Fibroblast of lung (primary cell): ENCODE data around the gene ALDH1A2.

Experiments used
- CTCF ChIP-seq, 2 donors: IDR thresholded peaks in 1 of 2; conservative IDR thresholded peaks in 1 of 2; 1 replicate in 1 of 2; 2 replicates in 1 of 2; pipeline ENCODE4 v1.5.1; 2011 to 2012; ENCODE audit warnings: low read length in 2 of 2, control low read depth in 1 of 2, inconsistent platforms in 1 of 2, low read depth in 1 of 2, mild to moderate bottlenecking in 1 of 2
- EZH2 ChIP-seq: IDR thresholded peaks from 2 replicates; pipeline ENCODE4 v1.5.1; 2012; ENCODE audit warnings: low read length, control low read depth, mild to moderate bottlenecking; ENCODE audit errors: missing control alignments

GRCh38 chr15:58026051-58026450 is 39.5 kb downstream of the ALDH1A2 start:
- TF ChIP-seq CTCF (conservative IDR thresholded peaks at IDR 0.05 in 1 of 2, IDR thresholded peaks at IDR 0.05 in 1 of 2; ENCODE audit: low read depth in 1 of 2, low read length in 2 of 2) = no peak
- TF ChIP-seq EZH2 = no peak
